Measurements from ENCODE around the gene APOBEC2. TPM values are rescaled to one million over a fixed set of nuclear protein-coding genes. Genes with fewer than 3 reads are reported as not detected.
A peak's percentile ranks its signal among the peaks of the same experiment; 100 is the strongest.

APOBEC2 gene
- total RNA-seq, 4 donors from 2014 or later, result not detected

GRCh38 chr6:41049521-41049920 is 3.5 kb upstream of the APOBEC2 start:
- TF ChIP-seq POLR2A (IDR thresholded peaks at IDR 0.05), result no peak
- TF ChIP-seq, protein P1, sequence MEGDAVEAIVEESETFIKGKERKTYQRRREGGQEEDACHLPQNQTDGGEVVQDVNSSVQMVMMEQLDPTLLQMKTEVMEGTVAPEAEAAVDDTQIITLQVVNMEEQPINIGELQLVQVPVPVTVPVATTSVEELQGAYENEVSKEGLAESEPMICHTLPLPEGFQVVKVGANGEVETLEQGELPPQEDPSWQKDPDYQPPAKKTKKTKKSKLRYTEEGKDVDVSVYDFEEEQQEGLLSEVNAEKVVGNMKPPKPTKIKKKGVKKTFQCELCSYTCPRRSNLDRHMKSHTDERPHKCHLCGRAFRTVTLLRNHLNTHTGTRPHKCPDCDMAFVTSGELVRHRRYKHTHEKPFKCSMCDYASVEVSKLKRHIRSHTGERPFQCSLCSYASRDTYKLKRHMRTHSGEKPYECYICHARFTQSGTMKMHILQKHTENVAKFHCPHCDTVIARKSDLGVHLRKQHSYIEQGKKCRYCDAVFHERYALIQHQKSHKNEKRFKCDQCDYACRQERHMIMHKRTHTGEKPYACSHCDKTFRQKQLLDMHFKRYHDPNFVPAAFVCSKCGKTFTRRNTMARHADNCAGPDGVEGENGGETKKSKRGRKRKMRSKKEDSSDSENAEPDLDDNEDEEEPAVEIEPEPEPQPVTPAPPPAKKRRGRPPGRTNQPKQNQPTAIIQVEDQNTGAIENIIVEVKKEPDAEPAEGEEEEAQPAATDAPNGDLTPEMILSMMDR (IDR thresholded peaks at IDR 0.05), result no peak
- H3K4me3 ChIP-seq (ENCODE audit: low read depth, poor library complexity, severe bottlenecking), result no peak overlapping the region
- 47 to 58% methylated on average over 1 of the region's 1 CpG for WGBS, 2 donors
- peak in 1 of 2 donors; percentile 48 for DNase-seq (ENCODE audit: low spot score in 2 of 2)
- intact Hi-C loops (cut with DNase I; ENCODE audit: low total_unique reads), result no loop called here

GRCh38 chr6:41049955-41050354 is 3.0 kb upstream of the APOBEC2 start:
- TF ChIP-seq, protein P1 (IDR thresholded peaks at IDR 0.05), result no peak
- no peak for TF ChIP-seq POLR2A (IDR thresholded peaks at IDR 0.05)
- intact Hi-C loops (cut with DNase I; ENCODE audit: low total_unique reads), result no loop called here
- 85 to 94% methylated on average over 7 of the region's 7 CpGs for WGBS, 2 donors
- DNase-seq (ENCODE audit: low spot score in 2 of 2), result no peak
- no peak overlapping the region for H3K4me3 ChIP-seq (ENCODE audit: low read depth, poor library complexity, severe bottlenecking)

DNA sequence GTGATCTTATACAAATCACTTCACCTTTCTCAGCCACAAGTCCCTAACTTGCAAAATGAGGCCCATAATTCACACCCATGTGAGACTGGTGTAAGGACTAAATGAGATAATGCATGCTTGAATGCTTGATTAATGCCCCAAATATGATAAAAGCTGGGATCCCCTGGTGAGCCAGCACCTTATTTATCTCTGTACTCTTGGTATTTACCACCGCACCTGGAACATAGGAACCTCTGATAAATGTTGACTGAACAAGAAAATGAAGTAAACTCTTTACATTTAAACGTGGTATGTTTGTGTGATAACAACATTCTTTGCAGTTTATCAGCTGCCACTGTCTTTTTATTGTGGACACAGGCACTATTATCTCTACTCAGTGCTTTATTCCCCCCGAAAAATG is 2.5 kb upstream of the APOBEC2 start:
- intact Hi-C loops (cut with DNase I; ENCODE audit: low total_unique reads), result no loop called here
- TF ChIP-seq, protein P1 (IDR thresholded peaks at IDR 0.05), result no peak
- TF ChIP-seq POLR2A (IDR thresholded peaks at IDR 0.05), result no peak
- WGBS, 2 donors, result 74 to 85% methylated on average over 3 of the region's 3 CpGs

GRCh38 chr6:41051873-41052272 is 1.1 kb upstream of the APOBEC2 start:
- intact Hi-C loops (cut with DNase I; ENCODE audit: low total_unique reads), result no loop called here
- no peak overlapping the region for H3K4me3 ChIP-seq (ENCODE audit: low read depth, poor library complexity, severe bottlenecking)
- TF ChIP-seq, protein P1 (IDR thresholded peaks at IDR 0.05), result no peak
- TF ChIP-seq POLR2A (IDR thresholded peaks at IDR 0.05), result no peak
- DNase-seq (ENCODE audit: low spot score in 2 of 2), result no peak
- 79% methylated on average over 5 of the region's 5 CpGs for WGBS, 2 donors

More for the DNA sequence above, 2.5 kb upstream of the APOBEC2 start:
- DNase-seq (ENCODE audit: low spot score in 2 of 2), result no peak
- no peak overlapping the region for H3K4me3 ChIP-seq (ENCODE audit: low read depth, poor library complexity, severe bottlenecking)

GRCh38 chr6:41054511-41054910 is 1.5 kb downstream of the APOBEC2 start:
- no peak for TF ChIP-seq POLR2A (IDR thresholded peaks at IDR 0.05)
- TF ChIP-seq, protein P1 (IDR thresholded peaks at IDR 0.05), result no peak
- 93 to 96% methylated on average over 3 of the region's 3 CpGs for WGBS, 2 donors
- no peak overlapping the region for H3K4me3 ChIP-seq (ENCODE audit: low read depth, poor library complexity, severe bottlenecking)
- intact Hi-C loops (cut with DNase I; ENCODE audit: low total_unique reads), result no loop called here
- no peak for DNase-seq (ENCODE audit: low spot score in 2 of 2)

- 59% methylated on average over 3 of the region's 3 CpGs for WGBS, 2 donors
Observed at GRCh38 chr6:41055149-41055548, 2.1 kb downstream of the APOBEC2 start.

More at GRCh38 chr6:41055149-41055548, 2.1 kb downstream of the APOBEC2 start:
- no peak overlapping the region for H3K4me3 ChIP-seq (ENCODE audit: low read depth, poor library complexity, severe bottlenecking)
- DNase-seq (ENCODE audit: low spot score in 2 of 2), result no peak
- intact Hi-C loops (cut with DNase I; ENCODE audit: low total_unique reads), result no loop called here
- no peak for TF ChIP-seq POLR2A (IDR thresholded peaks at IDR 0.05)
- TF ChIP-seq, protein P1 (IDR thresholded peaks at IDR 0.05), result no peak

Measured in lower leg skin (tissue), 4 donors.